ENCODE results near the gene HLA-DQB1.
"Not testable (repeated sequence)": the region's sequence is repeated elsewhere in the genome, so short reads cannot be mapped to it uniquely, and the experiment has no call there.

The HLA-DQB1 gene

GRCh38 chr6:32635526-32636123 is 30.8 kb downstream of the HLA-DQB1 start:
- H3K18ac ChIP-seq (ENCODE audit: low read length) = no peak overlapping the region
- H2BK15ac ChIP-seq (replicated peaks; ENCODE audit: low read depth) = no peak overlapping the region
- no peak overlapping the region for H2BK5ac ChIP-seq (ENCODE audit: low read length)
- H3K9ac ChIP-seq (ENCODE audit: low read length) = no peak overlapping the region
- H3K79me2 ChIP-seq (ENCODE audit: control insufficient read depth, insufficient read depth, low read length) = no peaks in the 10 kb centered on the region
- no peak overlapping the region for H2BK120ac ChIP-seq (ENCODE audit: low read depth, low read length)
- no peak overlapping the region for H4K5ac ChIP-seq (ENCODE audit: low read length)
- H2AK5ac ChIP-seq (ENCODE audit: low read length) = no peak overlapping the region
- no CpG with 5 or more reads among the region's 2 CpGs for WGBS (ENCODE audit: extremely low coverage, insufficient coverage, low lambda C conversion rate)
- H3K4me2 ChIP-seq (ENCODE audit: low read length) = no peak overlapping the region
- H3K27ac ChIP-seq (ENCODE audit: low read depth, low read length) = no peak overlapping the region
- no peak overlapping the region for H3K4ac ChIP-seq (ENCODE audit: low read depth, low read length)
- peak; percentile 41 for DNase-seq
- no peaks in the 10 kb centered on the region for H3K27me3 ChIP-seq (ENCODE audit: insufficient read depth, low read length, poor library complexity)
- no peak overlapping the region for H4K8ac ChIP-seq (ENCODE audit: low read depth, low read length)
- H3K36me3 ChIP-seq (ENCODE audit: control insufficient read depth, insufficient read depth, low read length) = no peaks in the 10 kb centered on the region
- H3K56ac ChIP-seq (ENCODE audit: low read length) = no peak overlapping the region
- H3K23ac ChIP-seq (ENCODE audit: low read length) = no peak overlapping the region
- no peaks in the 10 kb centered on the region for H3K4me1 ChIP-seq (ENCODE audit: control insufficient read depth, low read depth, low read length)
- H3K4me3 ChIP-seq (ENCODE audit: low read length) = no peak overlapping the region
- no peaks in the 10 kb centered on the region for H3K79me1 ChIP-seq (ENCODE audit: low read length)

GRCh38 chr6:32629793-32630192 is 36.7 kb downstream of the HLA-DQB1 start:
- not testable (repeated sequence) for H2BK5ac ChIP-seq (ENCODE audit: low read length); H3K79me2 ChIP-seq (ENCODE audit: control insufficient read depth, insufficient read depth, low read length); H4K5ac ChIP-seq (ENCODE audit: low read length); H3K27me3 ChIP-seq (ENCODE audit: insufficient read depth, low read length, poor library complexity); H3K79me1 ChIP-seq (ENCODE audit: low read length); H3K4me3 ChIP-seq (ENCODE audit: low read length); H3K27ac ChIP-seq (ENCODE audit: low read depth, low read length); H3K56ac ChIP-seq (ENCODE audit: low read length); H3K18ac ChIP-seq (ENCODE audit: low read length); H2AK5ac ChIP-seq (ENCODE audit: low read length); H3K4me1 ChIP-seq (ENCODE audit: control insufficient read depth, low read depth, low read length); H3K9ac ChIP-seq (ENCODE audit: low read length); H3K23ac ChIP-seq (ENCODE audit: low read length); H3K4me2 ChIP-seq (ENCODE audit: low read length); H2BK15ac ChIP-seq (replicated peaks; ENCODE audit: low read depth); H4K8ac ChIP-seq (ENCODE audit: low read depth, low read length); H3K36me3 ChIP-seq (ENCODE audit: control insufficient read depth, insufficient read depth, low read length); DNase-seq; H3K4ac ChIP-seq (ENCODE audit: low read depth, low read length); H2BK120ac ChIP-seq (ENCODE audit: low read depth, low read length)
- no CpG with 5 or more reads among the region's 13 CpGs for WGBS (ENCODE audit: extremely low coverage, insufficient coverage, low lambda C conversion rate)

- Histone ChIP-seq H2BK15ac (replicated peaks; ENCODE audit: low read depth) (no peak overlapping the region), H3K23ac (ENCODE audit: low read length) (no peak overlapping the region), H3K4me3 (ENCODE audit: low read length) (no peak overlapping the region), H3K4ac (ENCODE audit: low read depth, low read length) (no peak overlapping the region), H2BK120ac (ENCODE audit: low read depth, low read length) (no peak overlapping the region), H3K18ac (ENCODE audit: low read length) (no peak overlapping the region), H3K4me1 (ENCODE audit: control insufficient read depth, low read depth, low read length) (no peaks in the 10 kb centered on the region), H4K8ac (ENCODE audit: low read depth, low read length) (no peak overlapping the region), H3K79me1 (ENCODE audit: low read length) (no peaks in the 10 kb centered on the region), H2AK5ac (ENCODE audit: low read length) (no peak overlapping the region), H3K79me2 (ENCODE audit: control insufficient read depth, insufficient read depth, low read length) (no peaks in the 10 kb centered on the region), H2BK5ac (ENCODE audit: low read length) (no peak overlapping the region), H3K27ac (ENCODE audit: low read depth, low read length) (no peak overlapping the region), H4K5ac (ENCODE audit: low read length) (no peak overlapping the region), H3K56ac (ENCODE audit: low read length) (no peak overlapping the region), H3K27me3 (ENCODE audit: insufficient read depth, low read length, poor library complexity) (no peaks in the 10 kb centered on the region), H3K4me2 (ENCODE audit: low read length) (no peak overlapping the region), H3K36me3 (ENCODE audit: control insufficient read depth, insufficient read depth, low read length) (no peaks in the 10 kb centered on the region), H3K9ac (ENCODE audit: low read length) (no peak overlapping the region)
- WGBS (ENCODE audit: extremely low coverage, insufficient coverage, low lambda C conversion rate) = no CpG with 5 or more reads among the region's 3 CpGs
- DNase-seq = no peak
Measured at GRCh38 chr6:32627831-32628230, 38.6 kb downstream of the HLA-DQB1 start.

- H3K4me1 ChIP-seq (ENCODE audit: control insufficient read depth, low read depth, low read length) = no peaks in the 10 kb centered on the region
- H3K4me2 ChIP-seq (ENCODE audit: low read length) = no peak overlapping the region
- no peak overlapping the region for H3K23ac ChIP-seq (ENCODE audit: low read length)
- H3K27ac ChIP-seq (ENCODE audit: low read depth, low read length) = no peak overlapping the region
- no peak for DNase-seq
- no CpG with 5 or more reads among the region's 3 CpGs for WGBS (ENCODE audit: extremely low coverage, insufficient coverage, low lambda C conversion rate)
- no peak overlapping the region for H3K4me3 ChIP-seq (ENCODE audit: low read length)
- H3K9ac ChIP-seq (ENCODE audit: low read length) = no peak overlapping the region
- no peaks in the 10 kb centered on the region for H3K79me2 ChIP-seq (ENCODE audit: control insufficient read depth, insufficient read depth, low read length)
- no peak overlapping the region for H3K56ac ChIP-seq (ENCODE audit: low read length)
- no peak overlapping the region for H4K8ac ChIP-seq (ENCODE audit: low read depth, low read length)
- no peak overlapping the region for H2BK120ac ChIP-seq (ENCODE audit: low read depth, low read length)
- no peak overlapping the region for H4K5ac ChIP-seq (ENCODE audit: low read length)
- no peaks in the 10 kb centered on the region for H3K79me1 ChIP-seq (ENCODE audit: low read length)
- no peaks in the 10 kb centered on the region for H3K27me3 ChIP-seq (ENCODE audit: insufficient read depth, low read length, poor library complexity)
- no peak overlapping the region for H2BK5ac ChIP-seq (ENCODE audit: low read length)
- no peak overlapping the region for H2AK5ac ChIP-seq (ENCODE audit: low read length)
- H3K4ac ChIP-seq (ENCODE audit: low read depth, low read length) = no peak overlapping the region
- no peak overlapping the region for H2BK15ac ChIP-seq (replicated peaks; ENCODE audit: low read depth)
- H3K18ac ChIP-seq (ENCODE audit: low read length) = no peak overlapping the region
- no peaks in the 10 kb centered on the region for H3K36me3 ChIP-seq (ENCODE audit: control insufficient read depth, insufficient read depth, low read length)
Measured at GRCh38 chr6:32627249-32627648, 39.2 kb downstream of the HLA-DQB1 start.

- Histone ChIP-seq H3K18ac (ENCODE audit: low read length) (no peak overlapping the region), H3K4me3 (ENCODE audit: low read length) (no peak overlapping the region), H4K5ac (ENCODE audit: low read length) (no peak overlapping the region), H2AK5ac (ENCODE audit: low read length) (no peak overlapping the region), H3K4ac (ENCODE audit: low read depth, low read length) (no peak overlapping the region), H2BK15ac (replicated peaks; ENCODE audit: low read depth) (no peak overlapping the region), H3K4me2 (ENCODE audit: low read length) (no peak overlapping the region), H3K79me2 (ENCODE audit: control insufficient read depth, insufficient read depth, low read length) (no peaks in the 10 kb centered on the region), H2BK120ac (ENCODE audit: low read depth, low read length) (no peak overlapping the region), H3K4me1 (ENCODE audit: control insufficient read depth, low read depth, low read length) (no peaks in the 10 kb centered on the region), H3K27me3 (ENCODE audit: insufficient read depth, low read length, poor library complexity) (no peaks in the 10 kb centered on the region), H3K36me3 (ENCODE audit: control insufficient read depth, insufficient read depth, low read length) (no peaks in the 10 kb centered on the region), H4K8ac (ENCODE audit: low read depth, low read length) (no peak overlapping the region), H3K79me1 (ENCODE audit: low read length) (no peaks in the 10 kb centered on the region), H3K27ac (ENCODE audit: low read depth, low read length) (no peak overlapping the region), H3K56ac (ENCODE audit: low read length) (no peak overlapping the region), H2BK5ac (ENCODE audit: low read length) (no peak overlapping the region), H3K23ac (ENCODE audit: low read length) (no peak overlapping the region), H3K9ac (ENCODE audit: low read length) (no peak overlapping the region)
- DNase-seq = no peak
- no CpG with 5 or more reads among the region's 5 CpGs for WGBS (ENCODE audit: extremely low coverage, insufficient coverage, low lambda C conversion rate)
Measured at GRCh38 chr6:32625137-32625536, 41.3 kb downstream of the HLA-DQB1 start.

GRCh38 chr6:32624565-32624964 is 41.9 kb downstream of the HLA-DQB1 start:
- no peak overlapping the region for H3K4ac ChIP-seq (ENCODE audit: low read depth, low read length)
- no peak overlapping the region for H3K4me2 ChIP-seq (ENCODE audit: low read length)
- H2BK120ac ChIP-seq (ENCODE audit: low read depth, low read length) = no peak overlapping the region
- no peak overlapping the region for H3K18ac ChIP-seq (ENCODE audit: low read length)
- H3K23ac ChIP-seq (ENCODE audit: low read length) = no peak overlapping the region
- H3K4me3 ChIP-seq (ENCODE audit: low read length) = no peak overlapping the region
- H2BK15ac ChIP-seq (replicated peaks; ENCODE audit: low read depth) = no peak overlapping the region
- no peaks in the 10 kb centered on the region for H3K36me3 ChIP-seq (ENCODE audit: control insufficient read depth, insufficient read depth, low read length)
- H4K5ac ChIP-seq (ENCODE audit: low read length) = no peak overlapping the region
- H3K56ac ChIP-seq (ENCODE audit: low read length) = no peak overlapping the region
- H3K79me1 ChIP-seq (ENCODE audit: low read length) = no peaks in the 10 kb centered on the region
- H3K27ac ChIP-seq (ENCODE audit: low read depth, low read length) = no peak overlapping the region
- no peaks in the 10 kb centered on the region for H3K79me2 ChIP-seq (ENCODE audit: control insufficient read depth, insufficient read depth, low read length)
- no peak overlapping the region for H2BK5ac ChIP-seq (ENCODE audit: low read length)
- no peaks in the 10 kb centered on the region for H3K4me1 ChIP-seq (ENCODE audit: control insufficient read depth, low read depth, low read length)
- WGBS (ENCODE audit: extremely low coverage, insufficient coverage, low lambda C conversion rate) = no CpG with 5 or more reads among the region's 3 CpGs
- no peaks in the 10 kb centered on the region for H3K27me3 ChIP-seq (ENCODE audit: insufficient read depth, low read length, poor library complexity)
- no peak overlapping the region for H4K8ac ChIP-seq (ENCODE audit: low read depth, low read length)
- no peak overlapping the region for H3K9ac ChIP-seq (ENCODE audit: low read length)
- no peak overlapping the region for H2AK5ac ChIP-seq (ENCODE audit: low read length)
- DNase-seq = no peak

Measured in mesendoderm (in vitro differentiated cells).